Kidney epithelial cell (primary cell): ENCODE data around the gene TPK1. TPM values are rescaled to one million over a fixed set of nuclear protein-coding genes. Genes with fewer than 3 reads are reported as not detected.

Experiments
- DNase-seq: peaks from one replicate; pipeline ENCODE4 v3.0.0-alpha.2; 2010; ENCODE audit warnings: low read depth
- H3K27me3 ChIP-seq: 2 replicates; pipeline ENCODE4 v1.6.0; 2011; ENCODE audit warnings: low read length; ENCODE audit not compliant: control insufficient read depth, insufficient read depth
- H3K36me3 ChIP-seq: 2 replicates; pipeline ENCODE4 v1.5.1; 2011; ENCODE audit warnings: low read length; ENCODE audit not compliant: control insufficient read depth, insufficient read depth
- H3K4me3 ChIP-seq: 2 replicates; pipeline ENCODE4 v1.5.1; 2011; ENCODE audit warnings: low read depth, mild to moderate bottlenecking, control low read depth, low read length
- CTCF ChIP-seq: IDR thresholded peaks from 2 replicates; pipeline ENCODE4 v1.5.1; 2011; ENCODE audit warnings: mild to moderate bottlenecking, moderate library complexity, low read length, control low read depth, inconsistent platforms; ENCODE audit not compliant: insufficient read depth, poor library complexity, severe bottlenecking
- total RNA-seq: library from RNA; depleted of rRNA; stranded (reverse); fragments of >200 nt; gene quantifications from 2 replicates; pipeline ENCODE4 v1.2.3, GENCODE V29; 2015

TPK1 gene
- total RNA-seq, 1 donor from 2014 or later: 3.8 TPM

- no peak overlapping the region for H3K4me3 ChIP-seq
- no peaks in the 10 kb centered on the region for H3K27me3 ChIP-seq
- peak; percentile 59 for TF ChIP-seq CTCF
- H3K36me3 ChIP-seq: no peaks in the 10 kb centered on the region
- no peak for DNase-seq
Observed at GRCh38 chr7:144854839-144855424, 19.1 kb upstream of the TPK1 start.

GRCh38 chr7:144853542-144853941, 17.7 kb upstream of the TPK1 start:
- H3K27me3 ChIP-seq: no peaks in the 10 kb centered on the region
- no peak for DNase-seq
- H3K4me3 ChIP-seq: no peak overlapping the region
- no peaks in the 10 kb centered on the region for H3K36me3 ChIP-seq
- TF ChIP-seq CTCF: no peak

- TF ChIP-seq CTCF: no peak
- H3K27me3 ChIP-seq: no peaks in the 10 kb centered on the region
- DNase-seq: no peak
Observed at GRCh38 chr7:144848078-144848477, 12.2 kb upstream of the TPK1 start.

GRCh38 chr7:144842377-144842851, 6.6 kb upstream of the TPK1 start:
- H3K27me3 ChIP-seq: no peaks in the 10 kb centered on the region
- no peaks in the 10 kb centered on the region for H3K36me3 ChIP-seq
- DNase-seq: no peak
- H3K4me3 ChIP-seq: no peak overlapping the region
- no peak for TF ChIP-seq CTCF

More at GRCh38 chr7:144848078-144848477, 12.2 kb upstream of the TPK1 start:
- H3K4me3 ChIP-seq: no peak overlapping the region
- H3K36me3 ChIP-seq: no peaks in the 10 kb centered on the region

GRCh38 chr7:144836545-144836842, 641 bp upstream of the TPK1 start:
- no peak overlapping the region for H3K4me3 ChIP-seq
- no peaks in the 10 kb centered on the region for H3K27me3 ChIP-seq
- no peak for DNase-seq
- no peaks in the 10 kb centered on the region for H3K36me3 ChIP-seq
- no peak for TF ChIP-seq CTCF

- Histone ChIP-seq H3K27me3 (no peaks in the 10 kb centered on the region), H3K4me3 (peak overlapping the region; percentile 53), H3K36me3 (no peaks in the 10 kb centered on the region)
- no peak for DNase-seq
- no peak for TF ChIP-seq CTCF
Observed at GRCh38 chr7:144835155-144835611, 670 bp downstream of the TPK1 start.
